ENCODE results near the gene FAM219B.
A peak's percentile ranks its signal among the peaks of the same experiment; 100 is the strongest.
"Not testable (repeated sequence)": the region's sequence is repeated elsewhere in the genome, so short reads cannot be mapped to it uniquely, and the experiment has no call there.

FAM219B gene, protein sequence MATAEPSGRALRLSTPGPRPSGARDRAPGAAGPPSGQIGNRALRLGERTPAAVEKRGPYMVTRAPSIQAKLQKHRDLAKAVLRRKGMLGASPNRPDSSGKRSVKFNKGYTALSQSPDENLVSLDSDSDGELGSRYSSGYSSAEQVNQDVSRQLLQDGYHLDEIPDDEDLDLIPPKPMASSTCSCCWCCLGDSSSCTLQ

DNA sequence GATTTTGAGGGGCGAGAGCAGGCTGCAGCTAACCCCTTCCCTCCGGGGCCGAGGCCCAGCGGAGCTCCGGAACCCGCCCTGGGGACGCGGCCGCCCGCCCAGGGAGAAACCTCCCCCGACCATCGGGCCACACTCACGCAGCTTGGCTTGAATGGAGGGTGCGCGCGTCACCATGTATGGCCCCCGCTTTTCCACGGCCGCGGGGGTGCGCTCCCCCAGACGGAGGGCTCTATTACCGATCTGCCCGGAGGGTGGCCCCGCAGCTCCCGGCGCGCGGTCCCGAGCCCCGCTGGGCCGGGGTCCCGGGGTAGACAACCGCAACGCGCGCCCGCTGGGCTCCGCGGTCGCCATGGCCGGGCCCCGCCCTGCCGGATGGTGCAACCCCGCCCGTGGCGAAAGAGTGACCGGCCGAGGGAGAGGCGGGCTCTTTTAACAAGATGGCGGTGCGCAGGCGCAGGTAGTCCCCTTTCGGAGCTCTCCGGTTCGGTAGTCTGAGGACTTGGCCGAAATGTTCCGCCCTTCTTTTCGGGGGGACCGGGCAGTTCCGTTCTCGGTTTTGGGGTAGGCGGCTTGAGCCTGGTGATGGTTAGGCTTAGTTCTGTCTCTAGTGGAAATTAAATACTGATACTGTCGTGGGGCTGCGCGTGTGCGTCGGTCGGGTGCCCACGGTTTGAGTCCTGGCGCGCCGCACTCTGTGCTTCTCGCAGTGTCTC lies at the start of gene FAM219B:
Gene FAM219B, minus strand, starts transcription at position 402 of the 713 bp plus-strand sequence. Its CDS starts 51 bp downstream, at position 351.
- peak; percentile 78 for DNase-seq

DNA sequence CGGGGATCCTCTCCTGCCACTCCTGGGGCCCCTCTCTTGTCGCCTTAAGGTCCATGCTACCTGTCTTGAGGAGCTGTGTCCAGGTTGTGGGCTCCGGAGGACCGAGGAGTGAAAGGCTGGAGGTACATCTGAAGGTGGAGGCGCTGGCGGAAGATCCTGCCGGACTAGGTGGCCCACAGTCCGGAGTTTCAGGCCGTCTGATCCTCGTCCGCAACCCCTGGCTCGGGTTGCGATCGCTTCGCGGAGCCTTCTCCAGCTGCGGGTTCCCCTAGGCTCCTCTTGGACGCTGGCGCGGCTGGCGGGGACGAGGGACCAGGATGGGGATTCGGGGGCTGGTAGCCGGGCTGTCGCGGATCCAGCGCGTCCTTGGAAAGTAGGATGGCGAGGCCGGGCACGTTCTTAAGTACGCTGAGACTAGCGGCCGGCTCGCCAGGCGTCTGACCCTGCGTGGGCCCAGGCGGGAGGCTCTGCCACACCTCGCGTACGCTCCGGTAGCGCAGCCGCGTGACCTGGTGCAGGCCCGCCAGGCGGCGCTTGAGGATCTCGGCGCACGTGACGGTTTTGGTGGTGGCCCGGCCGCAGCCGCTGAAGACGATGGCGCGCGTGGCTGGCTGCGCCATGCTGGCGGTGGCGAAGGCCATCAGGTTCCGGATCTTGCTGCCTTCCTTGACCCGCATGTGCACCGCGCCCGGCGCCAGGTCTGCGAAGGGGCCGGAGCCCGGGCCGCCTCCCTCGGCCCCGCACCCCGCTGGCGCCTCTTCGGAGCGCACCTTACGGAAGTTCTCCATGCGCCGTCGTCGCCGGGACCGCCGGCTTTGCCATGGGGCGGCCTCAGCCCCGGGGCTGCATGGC lies 49.4 kb upstream of the FAM219B start:
- peak; percentile 66 for DNase-seq

DNA sequence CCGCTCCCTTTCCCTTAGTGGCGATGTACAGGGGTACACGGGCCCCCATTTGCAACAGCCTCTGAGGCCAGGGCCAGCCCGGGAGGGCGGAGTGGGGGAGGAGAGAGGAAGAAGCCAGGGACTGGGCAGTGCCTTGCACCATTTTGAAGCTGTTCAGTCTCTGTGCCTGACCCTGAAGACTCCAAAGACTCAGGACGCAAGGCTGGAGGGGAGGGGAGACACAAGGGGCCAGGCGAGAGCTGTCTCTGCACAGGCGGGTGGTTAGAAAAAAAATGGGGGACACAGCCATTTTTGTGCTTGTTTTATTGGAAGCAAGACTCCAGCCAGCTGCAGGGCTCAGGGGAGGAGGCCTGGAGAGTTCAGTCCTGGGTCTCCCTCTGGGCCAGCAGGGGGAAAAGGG lies 48.4 kb upstream of the FAM219B start:
- no peak for DNase-seq

DNA sequence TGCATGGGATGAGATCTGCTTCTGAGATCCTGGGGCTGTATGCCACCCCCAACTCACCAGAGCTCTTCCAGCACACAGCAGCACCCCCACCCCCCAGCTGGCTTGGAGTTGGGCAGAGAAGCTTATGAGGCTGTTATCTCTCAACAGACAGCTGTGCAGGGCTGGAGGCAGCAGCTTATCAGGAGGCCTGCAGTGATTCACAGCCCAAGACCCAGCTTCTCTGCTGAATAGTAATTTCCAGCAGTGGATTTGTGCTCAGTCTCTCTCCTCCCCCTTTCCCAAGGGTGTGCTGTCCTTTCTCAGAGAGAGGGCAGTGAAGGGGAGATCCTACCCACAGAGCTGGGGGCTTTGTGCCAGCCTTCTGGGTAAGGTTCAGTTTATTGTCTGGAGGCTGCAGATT lies 47.9 kb upstream of the FAM219B start:
- no peak for DNase-seq

DNA sequence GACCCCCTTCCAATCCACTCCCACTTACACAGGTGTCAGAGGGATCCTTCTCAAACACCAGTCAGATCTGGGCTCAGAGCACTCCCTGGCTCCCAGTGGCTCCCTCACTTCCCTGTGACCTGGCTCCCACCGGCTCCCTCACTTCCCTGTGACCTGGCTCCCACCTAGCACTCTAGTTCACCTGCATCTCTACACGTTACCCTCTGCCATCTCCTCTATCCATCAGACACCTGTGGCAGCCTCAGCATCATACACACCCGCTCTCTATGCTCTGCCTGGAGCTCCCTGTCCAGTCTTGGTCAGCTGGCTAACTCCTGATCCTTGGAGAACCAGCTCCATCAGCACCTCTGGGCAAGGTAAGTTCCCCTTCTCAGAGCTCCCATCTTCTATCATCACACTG lies 44.4 kb upstream of the FAM219B start:
- DNase-seq = no peak

DNA sequence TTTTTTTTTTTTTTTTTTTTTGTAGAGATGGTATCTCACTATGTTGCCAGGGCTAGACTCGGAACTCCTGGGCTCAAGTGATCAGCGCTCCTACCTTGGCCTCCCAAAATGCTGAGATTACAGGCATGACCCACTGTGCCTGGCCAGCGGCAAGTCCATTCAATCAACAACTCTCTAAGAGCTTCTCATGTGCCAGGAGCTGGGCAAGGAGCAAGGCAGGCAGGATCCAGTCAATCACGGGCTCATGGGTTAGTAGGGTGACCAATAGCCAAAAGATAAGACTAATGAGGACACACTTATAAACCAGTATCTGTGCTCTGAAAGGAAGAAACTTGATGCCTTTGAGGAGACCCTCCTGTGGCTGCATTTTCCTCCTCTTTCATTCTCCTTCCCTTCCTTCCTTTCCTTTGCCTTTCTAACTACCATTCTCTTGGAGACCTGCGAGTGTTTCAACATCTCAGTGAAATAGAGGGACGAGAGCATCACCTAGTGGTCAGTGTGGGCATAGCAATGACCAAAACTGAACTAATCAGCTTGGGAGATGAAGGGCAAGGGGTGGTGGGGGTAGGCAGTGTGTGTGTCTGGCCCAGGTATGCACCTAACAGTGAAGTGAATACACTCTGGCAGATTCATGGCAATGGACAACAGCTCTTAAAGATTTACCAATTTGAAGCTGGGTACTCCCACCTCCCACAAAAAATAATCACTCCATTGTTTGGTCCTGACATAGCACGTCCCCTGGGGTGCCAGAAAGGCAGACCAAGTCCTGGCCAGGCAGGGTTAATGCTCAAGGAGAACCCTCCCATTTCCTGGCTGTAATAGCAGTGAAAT lies 43.6 kb upstream of the FAM219B start:
- peak; percentile 85 for DNase-seq

DNA sequence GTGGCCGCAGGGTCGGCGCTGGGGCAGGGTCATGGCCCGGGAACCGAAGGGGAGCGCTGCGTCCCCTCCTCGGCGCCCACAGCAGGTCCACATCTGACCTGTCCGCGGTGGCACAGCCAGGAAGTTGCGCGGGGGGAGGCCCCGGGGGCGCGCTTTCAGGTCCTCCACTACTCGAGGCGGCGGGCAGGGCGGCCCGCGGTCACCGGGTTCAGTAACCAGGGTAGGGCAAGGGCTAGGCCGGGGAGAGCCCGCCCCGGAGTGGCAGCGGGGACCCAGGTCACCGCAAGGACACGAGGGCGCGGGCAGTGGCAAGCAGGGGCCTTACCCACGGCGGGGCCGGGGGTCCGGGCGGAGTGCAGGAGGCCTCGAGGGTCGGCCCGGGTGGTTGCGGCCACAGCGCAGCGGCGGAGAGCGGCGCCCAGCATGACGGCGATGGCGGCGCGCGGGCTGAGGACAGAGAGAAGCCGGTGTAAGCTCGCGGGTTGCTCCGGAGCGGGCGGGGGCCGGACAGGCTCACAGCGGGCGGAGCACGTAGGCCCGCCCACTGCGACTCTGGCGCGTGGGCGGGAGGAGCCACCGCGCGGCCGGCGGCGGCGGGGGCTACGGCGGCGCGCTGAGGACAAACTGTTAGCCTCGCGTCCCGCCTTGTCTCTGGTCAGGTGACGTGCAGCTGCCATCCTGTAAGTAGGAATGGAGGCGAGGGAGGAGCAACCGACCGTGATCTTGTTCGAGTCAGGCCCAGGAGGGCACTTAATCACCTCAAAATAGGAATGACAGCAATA lies 31.1 kb upstream of the FAM219B start, which contains the start of gene COX5A:
Gene COX5A, minus strand, starts transcription at position 484 of the 782 bp plus-strand sequence. Its CDS starts 59 bp downstream, at position 425.
- DNase-seq = peak; percentile 93

DNA sequence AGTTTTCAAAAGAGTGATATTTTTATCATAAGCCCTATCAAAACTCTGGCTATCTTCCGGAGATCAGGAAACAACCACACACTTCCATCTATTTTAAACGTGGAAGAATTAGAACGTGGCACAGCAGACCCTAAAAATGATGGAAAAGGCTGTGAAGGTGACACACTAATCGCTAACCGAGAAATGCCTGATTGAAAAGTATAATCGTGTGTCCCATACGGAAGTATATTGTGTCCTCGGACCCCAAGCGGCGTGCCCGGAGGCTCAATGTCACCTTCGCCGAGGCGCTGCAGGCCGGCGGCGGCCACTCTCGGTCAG lies 30.6 kb upstream of the FAM219B start:
- no peak for DNase-seq

DNA sequence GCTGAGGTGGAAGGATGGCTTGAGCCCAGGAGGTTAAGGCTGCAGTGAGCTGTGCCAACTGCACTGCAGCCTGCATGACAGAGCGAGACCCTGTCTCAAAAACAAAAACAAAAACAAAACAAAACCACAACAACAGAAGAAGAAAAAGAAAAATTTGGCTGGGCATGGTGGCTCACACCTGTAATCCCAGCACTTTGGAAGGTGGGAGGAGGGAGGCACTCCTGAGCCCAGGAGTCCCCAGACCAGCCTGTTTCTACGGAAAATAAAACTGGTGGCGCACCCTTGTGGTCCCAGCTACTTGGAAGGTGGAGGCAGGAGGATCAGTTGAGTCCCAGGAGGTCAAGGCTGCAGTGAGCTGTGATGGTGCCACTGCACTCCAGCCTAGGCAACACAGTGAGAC lies 28.5 kb upstream of the FAM219B start:
- not testable (repeated sequence) for DNase-seq

DNA sequence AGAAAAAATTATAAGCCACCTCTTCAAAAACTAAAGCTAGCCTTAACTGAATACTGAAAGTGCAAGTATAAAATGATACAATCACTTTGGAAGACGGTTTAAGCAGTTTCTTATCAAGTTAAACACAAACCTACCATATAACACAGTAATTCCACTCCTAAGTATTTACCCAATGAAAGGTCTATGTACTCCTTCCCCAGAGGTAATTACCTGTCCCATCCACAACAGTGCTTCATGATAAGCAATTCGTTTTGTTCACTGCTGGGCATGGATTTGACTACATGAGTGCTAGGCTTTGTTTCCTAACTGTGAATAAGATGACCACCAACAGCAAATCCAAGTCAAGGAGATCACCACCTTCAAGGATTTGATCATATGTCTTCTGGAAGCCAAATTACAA lies 26.9 kb upstream of the FAM219B start:
- no peak for DNase-seq

DNA sequence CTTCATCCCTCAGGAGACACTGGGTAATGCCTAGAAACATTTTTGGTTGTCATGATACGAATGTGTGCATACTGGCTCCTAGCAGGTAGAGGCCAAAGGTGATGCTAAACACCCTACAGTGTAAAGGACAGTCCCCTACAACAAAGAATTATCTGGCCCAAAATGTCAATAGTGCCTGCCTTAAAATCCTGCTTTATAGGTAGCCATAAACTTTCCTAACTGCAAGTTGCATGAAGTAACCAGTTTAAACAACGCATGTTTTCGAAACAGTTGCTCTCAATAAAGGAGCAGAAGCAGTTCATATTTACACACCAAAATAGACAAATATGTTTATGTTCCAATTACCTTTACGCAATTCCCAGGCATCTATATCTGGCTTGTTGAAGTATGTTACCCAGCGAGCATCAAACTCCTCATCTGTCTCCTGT lies 22.1 kb upstream of the FAM219B start:
- no peak for DNase-seq

DNA sequence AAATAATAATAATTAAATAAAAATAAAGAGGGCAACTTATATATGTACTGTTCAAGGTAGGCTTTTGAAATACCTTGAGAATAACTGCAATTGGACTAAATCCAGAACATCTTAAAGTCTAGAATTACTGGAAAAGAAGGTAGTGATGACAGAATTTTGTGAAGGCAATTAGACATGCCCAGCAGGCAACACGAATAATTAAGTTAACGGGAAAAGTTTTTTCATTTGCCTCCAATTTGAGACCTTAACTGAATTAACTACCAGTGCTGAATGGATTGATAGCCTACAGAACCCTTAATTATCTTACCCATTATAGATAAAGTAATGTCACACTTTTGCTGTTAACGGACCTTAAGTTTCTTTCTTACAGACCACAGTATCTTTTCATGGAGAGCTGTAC lies 17.9 kb upstream of the FAM219B start:
- no peak for DNase-seq

DNA sequence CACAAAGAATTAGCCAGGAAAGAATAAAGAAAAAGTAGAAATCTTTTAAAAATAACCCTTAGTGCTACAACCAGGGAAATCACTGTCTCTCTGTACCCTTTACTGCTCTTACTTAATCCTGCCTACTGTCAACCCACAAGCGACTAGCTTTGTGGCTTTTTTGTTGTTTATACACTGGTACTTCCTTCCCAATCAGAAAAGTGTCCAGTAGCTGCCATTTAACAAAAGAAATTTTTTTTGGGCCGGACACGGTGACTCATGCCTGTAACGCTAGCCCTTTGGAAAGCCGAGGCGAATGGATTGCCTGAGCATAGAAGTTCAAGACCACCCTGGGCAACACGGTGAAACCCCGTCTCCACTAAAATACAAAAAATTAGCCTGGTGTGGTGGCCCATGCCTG lies 13.8 kb upstream of the FAM219B start:
- DNase-seq = no peak

DNA sequence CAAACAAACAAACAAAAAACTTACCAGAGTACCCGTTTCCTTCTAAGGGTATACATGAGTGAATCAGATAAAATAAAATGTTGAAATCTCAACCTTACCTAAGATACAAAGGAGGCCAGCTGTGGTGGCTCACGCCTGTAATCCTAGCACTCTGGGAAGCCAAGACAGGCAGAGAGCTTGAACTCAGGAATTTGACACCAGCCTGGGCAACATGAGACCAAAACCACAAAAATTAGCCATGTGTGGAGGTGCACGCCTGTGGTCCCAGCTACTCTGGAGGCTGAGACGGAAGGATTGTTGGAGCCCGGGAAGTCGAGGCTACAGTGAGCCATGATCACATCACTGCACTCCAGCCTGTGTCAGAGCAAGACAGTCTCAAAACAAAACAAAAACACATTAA lies 11.0 kb upstream of the FAM219B start:
- no peak for DNase-seq

DNA sequence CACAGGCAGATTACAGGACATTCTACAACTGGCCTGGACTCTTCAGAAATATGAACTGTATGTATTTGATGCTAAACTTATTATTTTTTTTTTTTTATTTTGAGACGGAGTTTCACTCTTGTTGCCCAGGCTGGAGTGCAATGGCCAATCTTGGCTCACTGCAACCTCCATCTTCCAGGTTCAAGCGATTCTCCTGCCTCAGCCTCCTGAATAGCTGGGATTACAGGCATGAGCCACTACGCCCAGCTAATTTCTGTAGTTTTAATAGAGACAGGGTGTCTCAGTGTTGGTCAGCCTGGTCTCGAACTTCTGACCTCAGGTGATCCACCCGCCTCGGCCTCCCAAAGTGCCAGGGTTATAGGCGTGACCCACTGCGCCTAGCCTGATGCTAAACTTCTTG lies 7.1 kb upstream of the FAM219B start:
- not testable (repeated sequence) for DNase-seq

DNA sequence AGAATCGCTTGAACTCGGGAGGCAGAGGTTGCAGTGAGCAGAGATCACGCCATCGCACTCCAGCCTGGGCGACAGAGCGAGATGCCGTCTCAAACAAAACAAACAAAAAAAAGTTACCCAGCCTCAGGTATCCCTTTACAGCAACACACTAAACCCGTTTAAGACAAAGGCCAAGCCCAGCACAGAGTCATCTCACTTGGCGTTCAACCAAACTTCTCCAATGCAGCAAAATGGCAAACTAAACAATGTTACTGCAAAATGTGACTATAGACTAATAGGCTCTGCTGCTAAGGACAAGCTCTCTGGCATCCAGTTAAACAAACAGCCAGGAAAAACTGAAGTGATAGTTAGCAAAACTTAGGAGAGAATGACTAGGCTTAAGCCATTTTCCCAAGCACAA lies 6.4 kb upstream of the FAM219B start:
- no peak for DNase-seq

DNA sequence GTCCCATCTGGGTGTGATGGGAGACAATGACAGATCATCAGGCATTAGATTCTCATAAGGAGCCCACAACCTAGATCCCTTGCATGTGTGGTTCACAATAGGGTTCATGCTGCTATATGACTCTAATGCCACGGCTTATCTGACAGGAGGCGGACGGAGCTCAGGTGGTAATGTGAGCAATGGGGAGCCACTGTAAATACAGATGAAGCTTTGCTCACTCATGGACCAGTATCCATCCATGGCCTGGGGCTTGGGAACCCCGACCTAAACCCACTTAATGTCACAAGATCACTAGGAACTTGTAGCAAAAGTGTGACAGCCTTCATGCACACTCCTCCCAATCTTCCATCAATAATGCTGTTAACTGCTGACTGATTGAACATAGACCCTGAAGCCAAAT lies 2.0 kb upstream of the FAM219B start:
- DNase-seq = no peak

DNA sequence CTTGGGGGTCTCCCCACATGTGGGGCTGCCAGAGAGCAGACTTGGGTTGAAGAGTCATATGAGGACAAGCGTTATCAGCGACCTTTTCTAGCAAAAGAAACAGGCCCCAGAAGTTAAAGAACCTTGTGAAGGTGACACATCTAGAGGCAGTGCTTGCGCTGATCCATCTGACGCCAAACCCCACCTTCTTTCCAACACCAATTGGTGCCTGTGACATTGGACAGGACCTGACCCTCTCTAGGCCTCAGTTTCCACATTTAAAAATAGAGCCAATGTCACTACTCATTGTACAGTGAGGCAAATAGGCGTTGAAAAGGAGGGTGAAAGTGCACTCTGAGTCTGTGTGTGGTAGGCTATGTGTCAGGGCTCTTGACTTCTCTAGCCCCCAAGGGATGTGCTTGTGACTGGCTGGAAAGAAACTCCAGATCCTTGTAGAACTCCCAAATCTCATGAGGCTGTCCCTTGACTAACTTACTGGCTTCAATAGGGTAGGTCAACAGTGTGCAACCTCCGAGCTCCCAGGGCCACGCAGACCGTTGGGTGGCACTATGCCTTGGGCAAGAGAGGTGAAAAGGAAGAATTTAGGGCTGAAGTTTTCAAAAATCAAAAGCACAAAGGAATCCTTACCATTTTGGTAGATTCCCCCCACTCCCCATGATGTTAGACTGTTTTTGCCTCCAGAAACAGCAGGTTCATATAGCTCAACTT lies 666 bp upstream of the FAM219B start:
- DNase-seq = no peak

DNA sequence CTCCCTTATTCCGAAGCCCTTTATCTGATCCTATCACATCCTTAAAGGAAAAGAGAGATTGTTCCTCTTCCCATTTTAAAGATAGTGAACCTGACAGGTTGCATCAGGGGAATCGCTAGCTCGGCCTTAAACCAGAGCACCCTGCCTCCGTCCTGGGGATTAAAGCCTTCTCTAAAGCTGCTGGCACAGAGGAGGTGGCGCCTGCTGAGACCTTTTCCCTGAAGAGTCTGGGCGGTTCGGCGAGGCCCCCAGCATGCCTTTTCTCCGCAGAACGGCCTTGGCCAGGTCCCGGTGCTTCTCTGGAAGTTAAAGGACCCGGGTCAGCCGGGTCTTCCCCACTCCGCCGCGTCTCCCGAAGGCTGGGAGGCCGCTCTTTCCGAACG lies 593 bp downstream of the FAM219B start:
- DNase-seq = no peak

DNA sequence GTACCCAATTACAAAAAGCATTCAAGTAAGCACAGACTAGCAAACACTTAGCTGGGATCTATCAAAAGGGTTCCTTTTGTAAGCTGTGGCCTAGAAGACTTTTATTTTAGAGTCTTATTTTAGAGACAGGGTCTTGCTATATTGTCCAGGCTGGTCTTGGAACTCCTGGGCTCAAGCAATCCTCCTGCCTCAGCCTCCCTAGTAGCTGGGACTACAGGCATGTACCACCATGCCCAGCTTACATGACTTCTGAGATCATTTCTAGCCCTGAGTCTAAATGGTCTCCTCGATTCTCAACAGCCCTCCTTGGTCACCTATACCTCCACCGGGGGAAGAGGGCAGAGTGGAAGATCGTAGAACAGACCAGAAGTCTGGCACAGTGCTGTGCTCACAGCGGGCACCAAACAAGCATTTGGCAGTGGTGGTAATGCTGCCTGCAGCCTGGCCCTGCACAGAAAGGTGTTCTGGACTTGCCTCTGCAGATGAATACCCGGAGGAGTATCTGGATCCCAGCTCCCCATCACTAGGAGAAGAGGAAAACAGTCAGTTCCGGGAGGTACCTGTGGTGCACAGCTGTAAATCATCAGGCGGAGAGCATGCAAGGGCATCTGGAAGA lies 2.4 kb downstream of the FAM219B start:
- DNase-seq = no peak

DNA sequence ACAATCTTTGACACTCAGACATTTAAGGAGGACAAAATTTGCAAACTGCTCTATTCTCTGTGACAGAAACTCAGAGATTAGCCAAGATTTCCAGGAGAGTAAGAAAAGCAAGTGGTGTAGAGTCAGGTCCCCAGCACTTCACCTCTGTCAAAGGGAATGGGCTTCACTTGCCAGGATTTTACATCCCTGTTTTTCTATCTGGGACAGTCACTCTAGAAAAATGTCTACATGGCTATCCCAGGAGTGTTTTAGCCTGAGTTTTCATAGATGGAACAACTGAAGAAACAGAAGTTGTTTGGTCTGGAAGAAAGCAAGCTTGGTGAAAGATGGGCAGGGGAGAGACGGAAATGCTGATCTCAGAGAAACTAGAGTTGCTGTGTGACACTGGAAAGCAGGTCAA lies 3.0 kb downstream of the FAM219B start:
- no peak for DNase-seq
